Activated CD4-positive, alpha-beta memory T cell treated with anti-CD3 and anti-CD28 coated beads for 36 hours (primary cell): ENCODE data around the gene KATNB1. TPM values are rescaled to one million over a fixed set of nuclear protein-coding genes. Genes with fewer than 3 reads are reported as not detected.
A peak's percentile ranks its signal among the peaks of the same experiment; 100 is the strongest.
"Not testable (repeated sequence)": the region's sequence is repeated elsewhere in the genome, so short reads cannot be mapped to it uniquely, and the experiment has no call there.

Experiments used
- CTCF ChIA-PET: fragments of 350-600 bp; sonication (Branson Sonifier 250); formaldehyde crosslinking; loops from one replicate; lab custom pipeline; 2021; ENCODE audit warnings: antibody characterized with exemption, inconsistent platforms; lab: Charles Lee
- POLR2A ChIA-PET: fragments of 350-600 bp; sonication (Branson Sonifier 250); formaldehyde crosslinking; loops from one replicate; lab custom pipeline; 2021; ENCODE audit warnings: antibody characterized with exemption; lab: Charles Lee
- DNase-seq: peaks from one replicate; pipeline ENCODE4 v3.0.0-alpha.2; 2020
- H3K27ac Mint-ChIP-seq: one replicate; pipeline ENCODE4 v1.8.0; 2021; ENCODE audit warnings: mixed read lengths
- H3K27me3 Mint-ChIP-seq: one replicate; pipeline ENCODE4 v1.8.0; 2021; ENCODE audit warnings: mixed read lengths
- H3K36me3 Mint-ChIP-seq: one replicate; pipeline ENCODE4 v1.8.0; 2021; ENCODE audit warnings: mixed read lengths
- H3K4me1 Mint-ChIP-seq: one replicate; pipeline ENCODE4 v1.8.0; 2021; ENCODE audit warnings: low read depth, mixed read lengths
- H3K4me3 Mint-ChIP-seq: one replicate; pipeline ENCODE4 v1.8.0; 2021; ENCODE audit warnings: mild to moderate bottlenecking, mixed read lengths
- H3K9me3 Mint-ChIP-seq: one replicate; pipeline ENCODE4 v1.8.0; 2021; ENCODE audit warnings: mixed read lengths
- intact Hi-C: fragments of 100-400 bp; cut with micrococcal nuclease; formaldehyde crosslinking; loops from one replicate; pipeline ENCODE4 v1.15.1; 2023
- total RNA-seq, 2 experiments: library from RNA; stranded (reverse); gene quantifications; one replicate each; pipeline ENCODE4 v1.2.3, GENCODE V29; 2021

The KATNB1 gene
- total RNA-seq, 2 experiments from 2014 or later = 30.6 to 31.6 TPM

DNA sequence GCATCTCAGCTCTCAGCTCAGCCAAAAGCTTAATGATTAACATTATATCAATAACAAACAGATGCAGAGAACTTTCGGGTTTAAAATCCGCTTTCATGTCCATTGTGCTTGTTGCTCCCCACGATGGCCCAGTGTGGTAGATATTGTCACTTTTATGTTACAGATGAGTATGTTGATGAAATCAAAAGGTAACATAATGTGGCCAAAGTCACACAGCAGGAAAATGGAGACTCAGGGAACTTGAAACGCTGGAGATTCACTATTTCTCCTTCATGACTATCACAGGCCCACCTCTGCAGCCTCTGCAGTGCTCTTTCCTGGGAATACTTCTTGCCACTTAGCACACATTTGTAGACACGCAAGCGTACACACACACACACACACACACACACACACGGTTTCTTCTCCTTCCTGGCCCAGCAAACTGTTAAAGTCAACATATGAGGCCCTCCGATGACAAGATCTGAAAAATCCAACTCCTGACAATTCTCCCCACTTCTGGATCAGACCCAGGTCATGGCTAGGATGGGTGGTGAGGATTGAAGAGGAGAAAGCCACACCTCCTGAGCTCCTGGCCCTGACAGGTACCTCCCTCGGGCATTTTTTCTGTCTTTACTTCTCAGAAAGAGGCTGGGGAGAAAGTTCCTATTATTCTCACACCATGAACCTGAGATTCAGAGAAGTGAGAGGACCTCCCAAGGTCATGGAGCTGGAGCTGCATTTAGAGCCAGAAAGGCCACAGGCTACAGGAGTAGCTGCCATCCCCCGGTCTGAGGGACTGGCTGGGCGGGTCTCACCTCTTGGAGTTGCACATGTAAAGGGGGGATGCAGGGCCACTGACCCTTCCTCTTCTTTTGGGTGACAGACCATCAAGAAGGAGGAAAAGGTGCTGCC is 31.3 kb upstream of the KATNB1 start:
- DNase-seq = no peak
- ChIA-PET CTCF (interaction anchor here (1.5 kb wide), 1 partner anchor 128 kb away, joined by 3 read pairs; no protein-coding TSS in a partner anchor), POLR2A (no interaction called here)
- intact Hi-C loops = no loop called here
- Mint-ChIP-seq H3K36me3 (no peaks in the 10 kb centered on the region), H3K27me3 (peaks cover 8% of the 10 kb centered on the region), H3K9me3 (no peaks in the 10 kb centered on the region), H3K4me1 (peaks cover 2% of the 10 kb centered on the region), H3K4me3 (no peak overlapping the region), H3K27ac (no peak overlapping the region)

DNA sequence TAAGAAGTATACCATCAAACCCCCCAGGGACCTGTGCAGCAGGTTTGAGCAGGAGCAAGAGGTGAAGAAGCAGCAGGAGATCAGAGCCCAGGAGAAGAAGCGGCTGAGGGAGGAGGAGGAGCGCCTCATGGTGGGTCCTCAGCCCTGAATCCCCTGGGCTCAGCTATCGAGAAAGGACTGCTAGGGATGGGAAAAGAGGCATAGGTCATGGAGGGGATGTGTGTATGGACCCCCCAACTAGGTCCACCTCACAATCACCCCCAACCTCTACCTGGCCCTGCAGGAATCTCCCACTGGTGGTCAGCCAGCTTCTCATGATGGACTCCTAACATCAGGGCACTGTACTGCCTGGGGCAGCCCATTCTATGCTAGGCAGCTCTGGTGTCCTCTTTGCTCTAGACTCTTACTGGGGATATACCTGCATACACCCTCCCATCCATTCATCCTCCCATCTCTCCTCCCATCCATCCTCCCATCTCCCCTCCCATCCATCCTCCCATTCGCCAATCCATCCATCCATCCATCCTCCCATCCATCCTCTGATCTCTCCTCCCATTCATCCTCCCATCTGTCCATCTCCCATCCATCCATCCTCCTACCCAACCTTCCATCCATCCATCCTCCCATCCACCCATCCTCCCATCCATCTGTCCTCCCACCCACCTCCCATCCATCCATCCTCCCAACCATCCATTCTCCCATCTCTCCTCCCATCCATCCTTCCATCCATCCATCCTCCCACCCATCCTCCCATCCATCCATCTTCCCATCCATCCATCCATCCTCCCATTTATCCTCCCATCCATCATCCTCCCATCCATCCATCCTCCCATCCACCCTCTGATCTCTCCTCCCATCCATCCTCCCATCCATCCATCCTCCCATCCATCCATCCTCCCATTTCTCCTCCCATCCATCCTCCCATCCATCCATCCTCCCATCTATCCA is 30.4 kb upstream of the KATNB1 start:
- Mint-ChIP-seq H3K4me1 (peaks cover 2% of the 10 kb centered on the region), H3K36me3 (no peaks in the 10 kb centered on the region), H3K9me3 (no peaks in the 10 kb centered on the region), H3K27ac (no peak overlapping the region), H3K27me3 (peaks cover 8% of the 10 kb centered on the region), H3K4me3 (no peak overlapping the region)
- POLR2A ChIA-PET = no interaction called here
- DNase-seq = no peak
- CTCF ChIA-PET = no interaction called here
- intact Hi-C loops = no loop called here

- DNase-seq = no peak
- Mint-ChIP-seq H3K27ac (no peak overlapping the region), H3K4me3 (no peak overlapping the region), H3K9me3 (no peaks in the 10 kb centered on the region), H3K36me3 (no peaks in the 10 kb centered on the region), H3K27me3 (peaks cover 10% of the 10 kb centered on the region), H3K4me1 (peaks cover 2% of the 10 kb centered on the region)
- intact Hi-C loops = no loop called here
- POLR2A ChIA-PET = no interaction called here
- CTCF ChIA-PET = no interaction called here
Measured at GRCh38 chr16:57706717-57707116, 28.9 kb upstream of the KATNB1 start.

DNA sequence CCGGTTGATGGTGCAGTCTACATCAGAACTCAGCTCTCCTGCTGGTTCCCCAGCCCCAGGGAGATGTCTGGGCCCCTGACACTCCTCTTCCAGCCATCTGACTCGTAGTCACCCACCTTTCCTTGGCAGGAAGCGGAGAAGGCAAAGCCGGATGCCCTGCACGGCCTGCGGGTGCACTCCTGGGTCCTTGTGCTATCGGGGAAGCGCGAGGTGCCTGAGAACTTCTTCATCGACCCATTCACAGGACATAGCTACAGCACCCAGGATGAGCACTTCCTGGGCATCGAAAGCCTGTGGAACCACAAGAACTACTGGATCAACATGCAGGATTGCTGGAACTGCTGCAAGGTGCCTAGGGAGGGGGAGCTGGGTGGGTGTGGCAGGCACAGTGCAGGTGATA is 28.2 kb upstream of the KATNB1 start:
- peaks cover 10% of the 10 kb centered on the region for H3K27me3 Mint-ChIP-seq
- intact Hi-C loops = no loop called here
- DNase-seq = no peak
- H3K4me1 Mint-ChIP-seq = peaks cover 2% of the 10 kb centered on the region
- no peaks in the 10 kb centered on the region for H3K36me3 Mint-ChIP-seq
- H3K27ac Mint-ChIP-seq = no peak overlapping the region
- no peaks in the 10 kb centered on the region for H3K9me3 Mint-ChIP-seq
- ChIA-PET POLR2A (no interaction called here), CTCF (no interaction called here)
- no peak overlapping the region for H3K4me3 Mint-ChIP-seq

- ChIA-PET CTCF (no interaction called here), POLR2A (no interaction called here)
- no peak overlapping the region for H3K4me3 Mint-ChIP-seq
- H3K4me1 Mint-ChIP-seq = peaks cover 2% of the 10 kb centered on the region
- H3K36me3 Mint-ChIP-seq = no peaks in the 10 kb centered on the region
- DNase-seq = no peak
- intact Hi-C loops = no loop called here
- no peaks in the 10 kb centered on the region for H3K9me3 Mint-ChIP-seq
- H3K27ac Mint-ChIP-seq = no peak overlapping the region
- H3K27me3 Mint-ChIP-seq = peaks cover 10% of the 10 kb centered on the region
Measured at GRCh38 chr16:57708168-57708567, 27.4 kb upstream of the KATNB1 start.

GRCh38 chr16:57709663-57710062 is 25.9 kb upstream of the KATNB1 start:
- POLR2A ChIA-PET = no interaction called here
- no peaks in the 10 kb centered on the region for H3K9me3 Mint-ChIP-seq
- H3K4me1 Mint-ChIP-seq = peaks cover 2% of the 10 kb centered on the region
- no peak overlapping the region for H3K4me3 Mint-ChIP-seq
- H3K27me3 Mint-ChIP-seq = peaks cover 10% of the 10 kb centered on the region
- DNase-seq = no peak
- no peak overlapping the region for H3K27ac Mint-ChIP-seq
- intact Hi-C loops = no loop called here
- no peaks in the 10 kb centered on the region for H3K36me3 Mint-ChIP-seq
- CTCF ChIA-PET = interaction anchor here (1.1 kb wide), 1 partner anchor 134 kb away, joined by 3 read pairs; no protein-coding TSS in a partner anchor

- Mint-ChIP-seq H3K4me3 (no peak overlapping the region), H3K27ac (no peak overlapping the region), H3K9me3 (no peaks in the 10 kb centered on the region), H3K4me1 (peaks cover 2% of the 10 kb centered on the region), H3K27me3 (peaks cover 14% of the 10 kb centered on the region), H3K36me3 (no peaks in the 10 kb centered on the region)
- ChIA-PET CTCF (no interaction called here), POLR2A (no interaction called here)
- DNase-seq = no peak
- intact Hi-C loops = no loop called here
Measured at GRCh38 chr16:57711346-57711745, 24.2 kb upstream of the KATNB1 start.

GRCh38 chr16:57711993-57712392 is 23.6 kb upstream of the KATNB1 start:
- no peak for DNase-seq
- ChIA-PET CTCF (no interaction called here), POLR2A (no interaction called here)
- Mint-ChIP-seq H3K27me3 (peaks cover 14% of the 10 kb centered on the region), H3K4me3 (no peak overlapping the region), H3K36me3 (no peaks in the 10 kb centered on the region), H3K9me3 (no peaks in the 10 kb centered on the region), H3K4me1 (peaks cover 2% of the 10 kb centered on the region), H3K27ac (no peak overlapping the region)
- intact Hi-C loops = no loop called here

DNA sequence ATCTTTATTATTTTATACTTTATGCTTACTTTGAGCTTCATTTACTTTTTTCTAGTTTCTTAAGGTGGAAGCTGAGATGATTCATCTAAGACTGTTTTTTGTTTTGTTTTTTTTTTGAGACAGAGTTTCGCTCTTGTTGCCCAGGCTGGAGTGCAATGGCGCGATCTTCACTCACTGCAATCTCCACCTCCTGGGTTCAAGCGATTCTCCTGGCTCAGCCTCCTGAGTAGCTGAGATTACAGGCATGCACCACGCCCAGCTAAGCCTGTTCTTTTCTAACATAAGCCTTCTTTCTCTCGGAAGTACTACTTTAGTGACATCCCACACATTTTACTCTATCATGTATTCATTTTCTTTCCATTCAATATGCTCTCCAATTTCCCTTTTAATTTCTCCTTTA is 23.0 kb upstream of the KATNB1 start:
- CTCF ChIA-PET, H3K4me3 Mint-ChIP-seq, POLR2A ChIA-PET, DNase-seq, intact Hi-C loops, H3K36me3 Mint-ChIP-seq, H3K4me1 Mint-ChIP-seq, H3K27ac Mint-ChIP-seq, H3K9me3 Mint-ChIP-seq: not testable (repeated sequence)
- peaks cover 14% of the 10 kb centered on the region for H3K27me3 Mint-ChIP-seq

GRCh38 chr16:57713596-57713995 is 22.0 kb upstream of the KATNB1 start:
- intact Hi-C loops = no loop called here
- H3K36me3 Mint-ChIP-seq = no peaks in the 10 kb centered on the region
- H3K27ac Mint-ChIP-seq = no peak overlapping the region
- no peak for DNase-seq
- H3K4me3 Mint-ChIP-seq = no peak overlapping the region
- CTCF ChIA-PET = no interaction called here
- H3K4me1 Mint-ChIP-seq = no peaks in the 10 kb centered on the region
- H3K27me3 Mint-ChIP-seq = peaks cover 6% of the 10 kb centered on the region
- POLR2A ChIA-PET = no interaction called here
- H3K9me3 Mint-ChIP-seq = no peaks in the 10 kb centered on the region

DNA sequence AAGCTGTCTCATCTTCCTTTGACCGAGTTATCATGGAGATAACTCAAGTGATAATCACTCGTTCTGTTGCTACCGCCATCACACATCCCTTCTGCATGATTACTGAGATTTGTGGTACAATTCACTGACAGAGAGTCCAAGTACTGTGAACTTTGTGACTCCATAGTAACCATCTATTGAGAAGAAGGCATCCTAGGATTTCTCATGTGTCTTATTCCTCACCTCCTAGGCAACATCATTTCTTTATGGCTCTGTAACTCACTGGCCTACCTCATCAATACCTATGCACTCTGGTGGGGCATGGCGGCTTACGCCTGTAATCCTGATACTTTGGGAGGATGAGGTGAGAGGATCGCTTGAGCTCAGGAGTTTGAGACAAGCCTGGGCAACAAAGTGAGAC is 21.5 kb upstream of the KATNB1 start:
- Mint-ChIP-seq H3K27ac (no peak overlapping the region), H3K4me1 (no peaks in the 10 kb centered on the region), H3K36me3 (no peaks in the 10 kb centered on the region), H3K27me3 (peaks cover 6% of the 10 kb centered on the region), H3K4me3 (no peak overlapping the region), H3K9me3 (no peaks in the 10 kb centered on the region)
- POLR2A ChIA-PET = no interaction called here
- intact Hi-C loops = no loop called here
- DNase-seq = no peak
- CTCF ChIA-PET = interaction anchor here (0.7 kb wide), 1 partner anchor 12 kb away, joined by 4 read pairs; no protein-coding TSS in a partner anchor

DNA sequence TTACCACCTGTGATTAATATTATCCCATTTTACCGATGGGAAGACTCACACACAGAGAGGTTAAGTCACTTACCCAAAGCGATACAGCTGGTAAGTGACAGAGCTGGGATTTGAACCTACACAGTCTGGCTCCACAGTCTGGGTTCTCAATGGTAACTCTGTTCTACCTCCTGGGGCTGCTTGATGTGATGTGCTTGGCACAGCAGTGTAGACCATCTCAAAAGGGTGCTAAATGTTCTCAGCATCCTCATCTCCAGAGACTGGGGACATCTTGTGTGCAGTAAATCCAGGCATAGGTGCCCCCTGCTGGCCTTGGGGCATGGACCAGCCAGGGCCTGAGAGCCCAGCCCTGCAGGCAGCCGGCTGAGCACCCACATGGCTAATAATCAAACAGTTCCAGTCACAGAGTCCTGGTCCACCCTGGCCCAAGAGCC is 15.4 kb upstream of the KATNB1 start:
- H3K36me3 Mint-ChIP-seq = no peaks in the 10 kb centered on the region
- intact Hi-C loops = loop anchor here (1.0 to 2.0 kb wide), 3 partner anchors 71 to 143 kb away; no protein-coding TSS in a partner anchor
- ChIA-PET CTCF (interaction anchor here (2.0 kb wide), 1 partner anchor 144 kb away, joined by 10 read pairs; no protein-coding TSS in a partner anchor), POLR2A (no interaction called here)
- no peaks in the 10 kb centered on the region for H3K4me1 Mint-ChIP-seq
- H3K9me3 Mint-ChIP-seq = no peaks in the 10 kb centered on the region
- no peak overlapping the region for H3K27ac Mint-ChIP-seq
- H3K27me3 Mint-ChIP-seq = peaks cover 6% of the 10 kb centered on the region
- H3K4me3 Mint-ChIP-seq = no peak overlapping the region
- peak; percentile 68 for DNase-seq
